Cerebellar cortex (tissue), 1 donor: ENCODE measurements around the gene ZSCAN21.

Experiments used
- DNase-seq: peaks from one replicate; pipeline ENCODE4 v3.0.0-alpha.2; 2015; ENCODE audit warnings: low spot score

ZSCAN21 gene

DNA sequence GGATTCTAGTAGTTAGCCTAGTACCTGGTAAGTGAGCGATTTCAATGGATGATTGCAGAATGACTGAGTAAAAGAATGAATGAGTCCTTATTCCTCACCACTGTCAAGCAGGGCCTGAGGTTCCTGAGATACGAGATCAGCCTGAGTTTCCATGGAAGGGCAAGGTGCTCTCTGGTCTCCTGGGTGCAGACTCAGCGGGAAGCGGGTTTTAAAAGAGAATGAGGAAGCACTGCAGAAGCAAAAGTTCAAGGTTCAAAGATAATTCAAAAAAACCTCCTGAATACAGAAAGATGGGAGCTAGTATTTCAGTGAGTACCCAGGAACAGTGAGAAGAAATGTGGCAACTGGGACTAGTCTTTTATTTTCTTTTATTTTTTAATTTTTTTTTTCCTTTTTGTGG lies 27.6 kb downstream of the ZSCAN21 start:
- DNase-seq = no peak

- no peak for DNase-seq
Measured at GRCh38 chr7:100079024-100079560, 29.5 kb downstream of the ZSCAN21 start.

GRCh38 chr7:100080907-100081534 lies 31.4 kb downstream of the ZSCAN21 start:
- DNase-seq = no peak

DNA sequence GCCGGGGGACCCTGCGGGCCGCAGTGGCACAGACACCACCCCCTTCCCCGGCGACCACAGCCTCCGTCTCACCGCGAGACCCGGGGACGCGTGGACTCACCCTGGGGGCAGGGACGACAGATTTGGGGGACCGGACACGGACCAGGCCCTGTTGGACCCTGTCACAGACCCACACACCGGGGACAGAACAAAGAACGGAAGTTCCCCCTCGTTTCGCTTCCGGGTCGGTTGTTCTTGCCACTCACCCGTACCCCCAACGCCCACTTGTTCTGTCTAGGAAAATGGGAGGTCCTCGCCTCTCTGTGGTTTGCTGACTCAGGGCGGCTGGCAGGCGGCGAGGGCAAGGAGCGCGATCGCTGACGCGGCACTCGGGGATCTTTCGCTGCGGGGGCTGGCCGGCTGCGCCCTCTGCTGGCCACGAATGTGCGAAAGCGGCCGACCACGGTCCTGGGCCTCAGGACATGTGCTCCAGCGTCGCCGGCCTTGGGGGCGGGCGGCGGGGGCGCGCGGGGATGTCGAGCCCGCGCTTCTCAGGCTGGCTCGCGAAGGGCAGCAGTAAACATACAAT lies 32.0 kb downstream of the ZSCAN21 start, which contains the start of gene ZNF3:
Gene ZNF3, minus strand, starts transcription at position 189 of the 568 bp plus-strand sequence. CDS start 4,366 bp downstream, outside the sequence.
- peak; percentile 99 for DNase-seq

- no peak for DNase-seq
Measured at GRCh38 chr7:100082978-100083377, 33.4 kb downstream of the ZSCAN21 start.

DNA sequence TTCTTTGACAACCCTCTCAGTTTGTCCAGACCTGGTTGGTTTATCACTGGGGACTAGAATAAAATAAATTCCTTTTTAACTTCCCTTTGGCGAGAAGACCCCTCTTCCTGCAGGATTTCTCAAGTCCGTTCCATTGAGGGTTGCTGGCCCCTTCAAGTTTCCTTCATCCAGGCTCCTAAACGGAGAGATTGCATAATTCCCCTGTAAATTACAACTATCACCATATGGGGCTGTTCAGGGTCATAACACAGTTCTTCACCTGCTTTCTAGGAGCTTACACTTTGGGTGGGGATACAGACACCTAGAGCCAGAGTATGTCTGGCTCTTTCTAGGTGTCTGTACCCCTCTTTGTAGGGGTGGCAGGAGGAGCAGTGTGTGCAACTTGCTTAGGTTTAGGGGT lies 35.9 kb downstream of the ZSCAN21 start:
- DNase-seq = no peak

DNA sequence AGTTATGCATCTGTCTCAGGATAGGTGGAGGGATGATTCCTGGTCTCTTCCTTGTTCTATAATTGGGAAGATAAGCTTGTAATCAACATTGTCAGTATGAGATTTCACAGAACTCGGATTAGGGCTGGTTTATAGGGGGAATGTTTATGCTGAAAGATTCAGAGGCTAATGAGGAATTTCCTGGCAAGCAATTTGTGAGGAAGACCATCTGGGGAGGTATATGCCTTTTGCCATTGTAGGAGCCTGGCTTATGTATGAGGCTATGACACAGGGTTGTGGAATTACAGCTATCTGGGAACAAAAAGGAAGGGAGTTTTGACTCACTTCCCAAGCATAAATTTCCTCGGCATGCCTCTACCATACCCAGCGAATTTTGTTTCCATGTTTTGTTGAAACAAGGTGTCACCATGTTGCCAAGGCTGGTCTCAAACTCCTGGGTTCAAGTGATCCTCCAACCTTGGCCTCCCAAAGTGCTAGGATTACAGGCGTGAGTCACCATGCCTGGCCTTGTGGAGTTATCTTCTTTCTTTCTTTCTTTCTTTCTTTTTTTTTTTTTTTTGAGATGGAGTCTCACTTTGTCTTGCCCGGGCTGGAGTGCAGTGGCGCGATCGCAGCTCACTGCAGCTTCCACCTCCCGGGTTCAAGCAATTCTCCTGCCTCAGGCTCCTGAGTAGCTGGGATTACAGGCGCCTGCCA lies 37.6 kb downstream of the ZSCAN21 start:
- DNase-seq = no peak

GRCh38 chr7:100088095-100088620 lies 38.6 kb downstream of the ZSCAN21 start:
- no peak for DNase-seq

DNA sequence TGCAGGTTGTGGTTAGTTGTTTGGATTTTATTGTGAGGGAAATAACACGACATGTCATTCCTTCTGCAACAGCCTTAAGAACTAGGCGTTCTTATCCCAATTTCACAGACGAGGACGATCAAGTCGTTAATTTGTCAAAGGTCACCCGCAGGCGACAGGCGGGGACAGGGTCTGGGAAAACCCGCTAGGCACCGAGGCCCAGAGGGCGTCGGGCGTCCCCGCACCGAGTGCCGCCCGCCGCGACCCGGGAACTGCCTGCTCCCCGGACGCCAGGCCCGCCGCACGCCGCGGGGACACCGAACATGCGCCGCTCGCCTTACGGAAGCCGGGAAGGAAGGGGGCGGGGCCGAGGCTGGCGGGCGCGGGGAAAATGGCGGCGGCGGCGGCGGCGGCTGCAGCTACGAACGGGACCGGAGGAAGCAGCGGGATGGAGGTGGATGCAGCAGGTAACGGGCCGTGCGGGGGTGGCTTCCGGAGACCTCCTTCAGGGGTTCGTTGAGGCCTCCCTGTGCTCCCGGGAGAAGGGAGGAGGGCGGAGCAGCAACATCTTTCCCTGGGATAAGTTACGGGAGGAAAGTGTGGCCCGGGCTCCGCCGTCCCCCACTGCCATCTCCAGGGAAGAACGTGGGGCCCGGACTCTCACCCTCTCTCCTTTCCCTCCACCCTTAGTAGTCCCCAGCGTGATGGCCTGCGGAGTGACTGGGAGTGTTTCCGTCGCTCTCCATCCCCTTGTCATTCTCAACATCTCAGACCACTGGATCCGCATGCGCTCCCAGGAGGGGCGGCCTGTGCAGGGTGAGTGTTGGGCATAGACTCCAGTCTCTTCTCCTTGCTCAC lies 39.3 kb downstream of the ZSCAN21 start, which contains the start of gene COPS6:
Gene COPS6, plus strand, starts transcription at position 349 of the 837 bp plus-strand sequence. Its CDS starts 22 bp downstream, at position 371.
- DNase-seq = peak; percentile 63

DNA sequence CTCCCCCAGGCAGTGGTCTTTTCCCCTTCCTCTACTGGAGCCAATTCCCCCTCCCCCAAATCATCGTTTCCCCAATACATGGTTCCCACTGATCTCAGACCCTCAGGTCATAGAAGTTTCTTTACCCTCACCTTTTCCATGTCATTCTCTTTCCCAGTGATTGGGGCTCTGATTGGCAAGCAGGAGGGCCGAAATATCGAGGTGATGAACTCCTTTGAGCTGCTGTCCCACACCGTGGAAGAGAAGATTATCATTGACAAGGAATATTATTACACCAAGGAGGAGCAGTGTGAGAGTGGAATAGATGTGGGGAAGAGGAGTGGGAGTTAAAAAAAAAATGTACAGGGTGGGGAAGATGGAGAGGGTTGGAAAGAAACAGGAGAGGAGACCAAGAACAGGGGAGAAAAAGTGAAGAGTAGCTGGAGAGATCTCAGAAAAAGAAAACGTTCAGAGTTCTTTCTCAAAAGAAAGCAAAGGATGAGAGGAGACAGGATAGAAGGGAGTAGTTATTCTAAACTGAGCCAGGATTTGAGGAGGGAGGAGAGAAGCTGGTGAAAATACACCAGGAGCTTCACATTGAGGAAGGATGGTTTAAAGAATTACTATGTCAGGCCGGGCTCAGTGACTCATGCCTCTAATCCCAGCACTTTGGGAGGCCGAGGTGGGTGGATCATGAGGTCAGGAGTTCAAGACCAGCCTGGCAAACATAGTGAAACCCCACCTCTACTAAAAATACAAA lies 40.1 kb downstream of the ZSCAN21 start:
- DNase-seq = no peak

DNA sequence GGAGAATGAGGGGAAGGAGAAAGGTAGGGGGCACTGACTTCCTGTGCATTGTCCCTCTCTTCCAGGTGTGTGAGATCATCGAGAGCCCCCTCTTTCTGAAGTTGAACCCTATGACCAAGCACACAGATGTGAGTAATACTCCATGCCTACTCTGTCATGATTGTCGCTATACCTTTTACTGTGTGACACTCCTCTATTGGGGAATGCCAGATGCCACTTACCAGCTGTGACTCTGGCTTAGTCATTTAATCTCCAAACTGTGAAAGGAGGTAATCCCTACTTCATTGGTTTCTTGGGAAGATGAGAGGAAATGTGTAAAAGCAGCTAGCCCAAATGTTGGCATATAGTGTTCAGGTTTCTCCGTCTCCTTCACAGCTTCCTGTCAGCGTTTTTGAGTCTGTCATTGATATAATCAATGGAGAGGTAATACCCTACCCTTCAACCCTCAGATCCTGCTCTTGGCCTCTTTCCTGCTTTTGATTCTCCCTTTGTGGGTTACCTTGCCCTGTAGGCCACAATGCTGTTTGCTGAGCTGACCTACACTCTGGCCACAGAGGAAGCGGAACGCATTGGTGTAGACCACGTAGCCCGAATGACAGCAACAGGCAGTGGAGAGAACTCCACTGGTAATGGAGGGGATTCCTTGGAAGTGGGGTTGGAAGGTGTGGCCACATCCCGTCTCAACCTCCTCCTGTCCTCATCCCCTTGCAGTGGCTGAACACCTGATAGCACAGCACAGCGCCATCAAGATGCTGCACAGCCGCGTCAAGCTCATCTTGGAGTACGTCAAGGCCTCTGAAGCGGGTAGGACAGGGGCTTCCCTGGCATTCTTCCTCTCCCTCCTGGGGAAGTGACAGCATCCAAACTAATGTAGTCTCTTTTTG lies 41.2 kb downstream of the ZSCAN21 start:
- DNase-seq = no peak

DNA sequence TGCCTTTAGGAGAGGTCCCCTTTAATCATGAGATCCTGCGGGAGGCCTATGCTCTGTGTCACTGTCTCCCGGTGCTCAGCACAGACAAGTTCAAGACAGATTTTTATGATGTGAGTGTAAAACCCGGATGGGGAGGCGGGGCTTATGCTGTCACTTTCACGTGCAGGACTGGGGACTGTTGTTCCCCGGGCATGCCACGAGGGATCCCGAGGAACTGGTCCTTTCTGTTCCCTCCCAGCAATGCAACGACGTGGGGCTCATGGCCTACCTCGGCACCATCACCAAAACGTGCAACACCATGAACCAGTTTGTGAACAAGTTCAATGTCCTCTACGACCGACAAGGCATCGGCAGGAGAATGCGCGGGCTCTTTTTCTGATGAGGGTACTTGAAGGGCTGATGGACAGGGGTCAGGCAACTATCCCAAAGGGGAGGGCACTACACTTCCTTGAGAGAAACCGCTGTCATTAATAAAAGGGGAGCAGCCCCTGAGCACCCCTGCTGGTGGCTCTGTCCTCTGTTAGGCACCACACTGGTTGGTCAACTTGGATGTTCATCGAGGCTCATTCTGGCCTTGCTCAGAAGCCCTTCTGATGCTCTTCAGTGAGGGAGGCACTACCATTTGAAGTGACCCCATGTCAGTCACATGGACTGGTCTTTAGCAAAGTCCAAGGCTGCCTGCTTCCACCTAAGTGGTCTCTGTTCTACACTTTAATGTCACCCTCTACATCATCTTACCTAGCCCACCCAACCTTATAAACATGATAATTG lies 42.0 kb downstream of the ZSCAN21 start:
- DNase-seq = peak; percentile 40

DNA sequence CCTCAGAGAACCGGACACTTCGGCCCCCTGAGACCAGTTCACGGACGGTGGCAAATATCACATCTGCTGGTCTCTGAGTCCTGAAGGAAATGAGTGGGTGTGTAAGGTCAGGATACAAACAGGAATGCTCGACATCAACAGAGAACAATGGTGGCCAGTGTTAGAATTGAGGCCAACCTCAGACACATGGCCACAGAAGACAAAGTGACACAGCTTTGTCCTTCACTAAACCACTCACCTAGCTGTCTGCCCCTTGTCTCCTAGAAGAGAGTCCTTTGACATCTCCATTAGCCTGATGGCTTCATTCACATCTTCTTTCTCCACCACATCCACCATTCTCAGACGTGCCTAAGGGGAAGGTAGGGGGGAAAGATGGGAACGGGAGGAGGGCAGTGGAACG lies 43.5 kb downstream of the ZSCAN21 start:
- no peak for DNase-seq

DNA sequence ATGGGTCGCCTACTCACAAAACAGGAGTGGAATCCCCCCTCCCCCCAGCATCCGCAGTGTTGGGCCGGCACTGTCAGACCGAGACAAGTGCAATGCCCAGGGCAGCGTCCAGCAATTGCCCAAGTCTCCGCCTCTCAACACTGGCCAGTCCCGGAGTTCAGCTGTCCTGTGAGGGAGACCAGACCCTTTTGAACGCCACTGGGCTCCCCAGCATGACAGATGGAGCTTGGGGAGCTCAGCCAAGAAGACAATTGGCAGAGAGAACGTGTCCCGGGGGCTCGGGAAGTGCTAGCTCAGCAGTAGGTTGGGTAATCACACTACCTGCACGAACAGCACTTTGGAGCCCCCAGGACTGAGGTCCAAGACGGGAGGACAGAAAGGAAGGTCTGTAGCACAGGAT lies 43.9 kb downstream of the ZSCAN21 start:
- peak; percentile 64 for DNase-seq

DNA sequence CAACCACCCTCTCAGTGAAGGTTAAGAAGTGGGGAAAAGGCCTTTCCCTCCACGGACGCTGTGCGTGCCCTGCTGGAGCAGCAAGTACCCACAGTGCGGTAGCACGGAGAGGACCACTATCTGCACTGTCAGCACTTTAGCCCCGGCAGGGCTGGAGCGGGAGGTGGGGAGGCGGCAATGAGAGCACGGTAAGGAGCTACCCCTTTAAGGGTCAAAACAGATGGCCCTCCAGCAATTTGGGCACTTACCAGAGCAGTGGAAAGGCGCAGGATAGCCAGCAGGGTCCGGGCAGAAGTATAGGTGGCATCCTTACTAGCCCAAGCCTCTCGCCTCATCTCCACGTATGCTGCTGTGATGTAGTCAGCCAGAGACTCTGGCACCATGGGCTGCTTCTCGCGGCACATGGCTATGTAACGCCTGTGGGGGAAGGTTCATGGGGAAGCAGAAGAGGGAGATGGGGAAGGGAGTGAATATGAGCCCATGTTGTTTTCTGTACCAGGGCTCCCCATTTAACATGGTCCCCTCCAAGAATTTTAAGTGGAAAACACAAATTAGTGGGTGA lies 44.4 kb downstream of the ZSCAN21 start:
- DNase-seq = peak; percentile 39

DNA sequence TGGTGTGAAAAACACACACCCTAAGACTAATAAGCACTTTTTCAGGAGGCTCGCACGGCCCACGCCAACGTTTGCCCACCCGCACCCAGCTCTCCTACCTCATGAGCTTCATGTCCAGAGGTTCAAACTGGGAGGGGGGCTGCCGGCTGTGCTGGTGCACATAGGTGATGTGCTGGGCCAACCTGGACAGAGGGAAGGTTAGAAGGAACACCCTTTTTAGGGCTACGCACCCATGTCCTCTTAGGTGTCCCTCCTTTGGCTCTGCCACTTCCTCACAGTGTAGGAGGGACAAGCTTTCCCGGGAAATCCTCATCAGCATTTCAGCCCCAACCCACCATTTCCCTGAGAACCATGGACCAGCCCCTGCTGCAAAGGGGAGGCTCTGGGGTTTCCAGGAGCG lies 45.7 kb downstream of the ZSCAN21 start:
- DNase-seq = no peak

DNA sequence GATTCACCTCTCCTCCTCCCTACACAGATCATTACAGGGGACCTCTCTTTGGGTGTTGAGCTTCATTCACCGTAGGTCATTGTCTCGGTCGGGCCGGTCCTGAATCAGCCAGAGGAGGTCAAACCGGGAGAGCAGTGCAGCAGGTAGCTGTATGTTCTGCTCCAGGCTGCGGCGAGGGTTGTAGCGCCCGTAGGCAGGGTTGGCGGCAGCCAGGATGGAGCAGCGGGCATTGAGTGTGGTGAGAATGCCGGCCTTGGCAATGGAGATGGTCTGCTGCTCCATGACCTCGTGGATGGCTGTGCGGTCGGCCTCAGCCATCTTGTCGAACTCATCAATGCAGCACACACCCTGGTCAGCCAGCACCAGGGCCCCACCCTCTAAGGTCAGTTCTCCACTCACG lies 46.1 kb downstream of the ZSCAN21 start:
- no peak for DNase-seq

DNA sequence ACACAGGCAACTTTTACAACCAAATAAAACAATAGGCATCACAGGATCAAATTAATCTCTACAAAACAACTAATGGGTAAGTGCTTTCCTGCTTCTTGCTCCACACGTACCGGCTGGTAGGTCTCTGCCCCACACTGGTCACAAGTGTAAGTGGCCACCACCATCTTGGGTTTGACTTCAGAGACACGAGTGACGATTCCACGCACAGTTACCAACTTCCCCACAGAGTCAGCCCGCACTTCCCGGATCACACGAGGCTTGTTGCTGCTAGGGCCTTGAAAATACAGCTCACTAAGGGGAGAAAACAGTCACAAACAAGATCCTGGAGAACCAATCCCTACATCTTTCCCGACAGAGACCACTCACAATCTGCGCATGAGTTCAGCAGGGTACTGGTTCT lies 49.3 kb downstream of the ZSCAN21 start:
- DNase-seq = no peak

DNA sequence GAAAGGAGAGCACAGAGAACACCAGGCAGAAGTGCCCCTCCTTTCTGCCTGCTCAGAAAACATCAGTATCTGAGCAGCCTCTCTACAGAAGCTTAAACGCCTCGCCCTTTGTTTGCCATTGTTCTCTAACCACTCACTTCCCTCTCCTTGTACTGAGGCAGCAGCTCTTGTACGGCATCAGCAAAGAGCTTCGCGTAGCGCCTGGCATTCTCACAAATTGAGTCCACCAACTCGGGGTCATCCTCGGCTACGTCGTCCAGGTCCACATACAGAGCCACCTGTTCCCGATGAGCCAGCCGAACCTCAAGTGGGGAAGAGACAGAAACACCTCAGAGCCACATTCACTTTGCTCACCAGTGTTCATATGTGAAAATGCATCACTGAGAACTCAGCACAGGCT lies 49.9 kb downstream of the ZSCAN21 start:
- no peak for DNase-seq
